Right lobe of liver (tissue), 6 donors: ENCODE measurements around the gene ARID5B. TPM values are rescaled to one million over a fixed set of nuclear protein-coding genes. Genes with fewer than 3 reads are reported as not detected.
A peak's percentile ranks its signal among the peaks of the same experiment; 100 is the strongest.

ENCODE experiments used
- ATAC-seq, 4 donors: fragments of 200-7000 bp; cut with Tn5 transposase; one replicate each; pipeline ENCODE4 v1.9.1; 2020; ENCODE audit warnings: mild to moderate bottlenecking in 4 of 4, moderate library complexity in 4 of 4
- DNase-seq, 3 donors: peaks; one replicate each; pipeline ENCODE4 v3.0.0-alpha.2; 2020
- H3K27ac ChIP-seq, 3 donors: fragments of 200-600 bp; one replicate each; pipeline ENCODE4 v1.8.0; 2022
- H3K27me3 ChIP-seq, 2 donors: fragments of 200-600 bp; one replicate each; pipeline ENCODE4 v1.8.0; 2022
- H3K36me3 ChIP-seq, 4 donors: fragments of 200-600 bp; sonication (generic) in 1 of 4; one replicate each; pipeline versions ENCODE4 v1.5.1 to v1.8.0; 2017 to 2022; ENCODE audit warnings: control low read depth in 1 of 4
- H3K4me1 ChIP-seq, 4 donors: fragments of 200-600 bp; sonication (generic) in 1 of 4; one replicate each; pipeline versions ENCODE4 v1.5.1 to v1.8.0; 2017 to 2022; ENCODE audit warnings: control low read depth in 1 of 4
- H3K4me3 ChIP-seq, 3 donors: fragments of 200-600 bp; one replicate each; pipeline ENCODE4 v1.8.0; 2022
- H3K9me3 ChIP-seq, 4 donors: fragments of 200-600 bp; sonication (generic) in 1 of 4; one replicate each; pipeline versions ENCODE4 v1.5.1 to v1.8.0; 2017 to 2022; ENCODE audit warnings: control low read depth in 1 of 4
- POLR2A ChIP-seq: fragments of 450-650 bp; IDR thresholded peaks from one replicate; pipeline ENCODE4 v1.6.1; 2017; ENCODE audit warnings: antibody characterized with exemption, mild to moderate bottlenecking
- WGBS: methylation state at CpG from one replicate; pipeline ENCODE4 v1.1.6; 2018; ENCODE audit warnings: low coverage, low lambda C conversion rate; ENCODE audit not compliant: insufficient coverage; ENCODE audit errors: missing lambda C conversion rate; 5-methylcytosine and 5-hydroxymethylcytosine counted together
- intact Hi-C, 2 donors: fragments of 100-400 bp; cut with DNase I; formaldehyde crosslinking; loops; one replicate each; pipeline versions ENCODE4 v1.11.2 to v1.14.1; 2022
- total RNA-seq, 6 experiments: library from RNA; depleted of rRNA in 2 of 6; stranded (reverse); fragments of >200 nt in 2 of 6; fragmentation: NEBNext Ultra II Directional in 3 of 6; extraction: Animal tissue kit (Norgen Biotek cat#: 25700) in 3 of 6; gene quantifications; one replicate each; pipeline versions ENCODE4 v1.1.0 to v1.2.4, GENCODE V29; 2016 to 2023
- TF ChIP-seq, protein P1 (sequence below), 4 donors: fragments of 200-600 bp in 3 of 4; fragments of 450-650 bp in 1 of 4; IDR thresholded peaks; one replicate each; pipeline versions ENCODE4 v1.5.1 to v1.8.0; 2016 to 2022; ENCODE audit warnings: antibody characterized with exemption in 4 of 4, mild to moderate bottlenecking in 2 of 4
- donor health status: DM: no; HTN: yes; CAD: no.
- donor health status: DM: no; HTN: no; CAD: no.
- donor health status: DM: no; HTN: no; CAD: no.
- donor health status: DM: no; HTN: yes; CAD: no.
- donor health status: DM: no; HTN: yes; CAD: no.

Gene ARID5B
- total RNA-seq, 6 experiments from 2014 or later: 2.7 to 10.5 (median 5.3) TPM

DNA sequence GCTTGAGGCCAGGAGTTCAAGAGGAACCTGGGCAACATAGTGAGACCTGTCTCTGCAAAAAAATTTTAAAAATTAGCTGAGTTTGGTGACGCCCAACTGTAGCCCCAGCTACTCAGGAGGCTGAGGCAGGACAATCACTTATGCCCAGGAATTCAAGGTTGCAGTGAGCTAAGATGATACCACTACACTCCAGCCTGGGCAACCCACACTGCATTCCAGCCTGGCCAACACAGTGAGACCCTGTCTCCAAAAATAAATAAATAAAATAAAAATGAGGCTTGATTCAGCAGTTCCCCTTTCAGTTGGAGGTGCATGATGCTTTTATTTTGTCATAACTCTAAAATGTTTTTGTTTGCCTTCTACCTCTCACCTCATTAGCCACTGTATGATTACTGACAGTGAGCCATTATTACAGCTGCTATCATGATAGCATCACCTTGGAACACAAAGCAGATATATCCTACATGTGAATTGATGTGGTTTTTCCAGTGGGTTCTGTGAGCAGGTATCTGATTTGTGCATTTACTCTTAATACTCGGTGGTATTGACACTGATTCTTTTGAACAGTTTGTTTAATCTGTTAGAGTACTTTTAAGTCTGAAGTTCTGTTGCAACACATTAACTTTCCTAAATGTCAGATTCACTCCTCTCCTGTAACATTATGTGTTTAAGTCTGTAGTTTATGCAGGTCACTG, 49.1 kb downstream of the ARID5B start:
- peak; percentile 80 to 92 (median 85) for ATAC-seq
- TF ChIP-seq POLR2A: no peak
- TF ChIP-seq, protein P1, sequence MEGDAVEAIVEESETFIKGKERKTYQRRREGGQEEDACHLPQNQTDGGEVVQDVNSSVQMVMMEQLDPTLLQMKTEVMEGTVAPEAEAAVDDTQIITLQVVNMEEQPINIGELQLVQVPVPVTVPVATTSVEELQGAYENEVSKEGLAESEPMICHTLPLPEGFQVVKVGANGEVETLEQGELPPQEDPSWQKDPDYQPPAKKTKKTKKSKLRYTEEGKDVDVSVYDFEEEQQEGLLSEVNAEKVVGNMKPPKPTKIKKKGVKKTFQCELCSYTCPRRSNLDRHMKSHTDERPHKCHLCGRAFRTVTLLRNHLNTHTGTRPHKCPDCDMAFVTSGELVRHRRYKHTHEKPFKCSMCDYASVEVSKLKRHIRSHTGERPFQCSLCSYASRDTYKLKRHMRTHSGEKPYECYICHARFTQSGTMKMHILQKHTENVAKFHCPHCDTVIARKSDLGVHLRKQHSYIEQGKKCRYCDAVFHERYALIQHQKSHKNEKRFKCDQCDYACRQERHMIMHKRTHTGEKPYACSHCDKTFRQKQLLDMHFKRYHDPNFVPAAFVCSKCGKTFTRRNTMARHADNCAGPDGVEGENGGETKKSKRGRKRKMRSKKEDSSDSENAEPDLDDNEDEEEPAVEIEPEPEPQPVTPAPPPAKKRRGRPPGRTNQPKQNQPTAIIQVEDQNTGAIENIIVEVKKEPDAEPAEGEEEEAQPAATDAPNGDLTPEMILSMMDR (IDR thresholded peaks at IDR 0.05): no peak
- intact Hi-C loops: no loop called here
- H3K4me3 ChIP-seq: no peak overlapping the region
- peak overlapping the region in 2 of 3 donors; percentile 17 to 27 for H3K27ac ChIP-seq
- no peak for DNase-seq
- WGBS: 61% methylated on average over 2 of the region's 2 CpGs
- H3K4me1 ChIP-seq: peaks cover 0 to 6% (median 4%) of the 10 kb centered on the region in 4 donors
- no peaks in the 10 kb centered on the region for H3K27me3 ChIP-seq
- H3K36me3 ChIP-seq: no peaks in the 10 kb centered on the region
- H3K9me3 ChIP-seq: no peaks in the 10 kb centered on the region

DNA sequence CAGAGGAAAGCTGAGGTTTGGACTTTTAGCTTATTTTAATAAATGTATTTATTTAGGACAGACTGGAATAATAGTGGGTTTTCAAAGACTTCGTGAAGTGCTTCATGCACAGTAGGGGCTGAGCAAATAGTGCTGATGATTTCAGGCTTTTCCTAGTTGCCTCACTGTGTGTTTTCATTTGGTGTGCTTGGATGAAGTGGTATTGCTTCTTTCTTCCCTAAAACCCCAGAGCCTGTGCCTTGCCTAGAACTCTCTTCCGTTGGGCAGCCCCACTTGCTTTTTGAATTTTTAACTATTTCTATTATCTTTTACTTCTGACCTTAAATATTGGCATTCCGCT, 49.6 kb downstream of the ARID5B start:
- Histone ChIP-seq H3K4me1 (peaks cover 0 to 6% (median 4%) of the 10 kb centered on the region in 4 donors), H3K36me3 (no peaks in the 10 kb centered on the region), H3K27me3 (no peaks in the 10 kb centered on the region), H3K4me3 (no peak overlapping the region), H3K27ac (peak overlapping the region in 2 of 3 donors; percentile 17 to 27), H3K9me3 (no peaks in the 10 kb centered on the region)
- WGBS: 63% methylated on average over 3 of the region's 3 CpGs
- DNase-seq (no peak), ATAC-seq (peak; percentile 36 to 68 (median 50))
- no peak for TF ChIP-seq POLR2A
- TF ChIP-seq, protein P1 (IDR thresholded peaks at IDR 0.05): no peak
- intact Hi-C loops: no loop called here

DNA sequence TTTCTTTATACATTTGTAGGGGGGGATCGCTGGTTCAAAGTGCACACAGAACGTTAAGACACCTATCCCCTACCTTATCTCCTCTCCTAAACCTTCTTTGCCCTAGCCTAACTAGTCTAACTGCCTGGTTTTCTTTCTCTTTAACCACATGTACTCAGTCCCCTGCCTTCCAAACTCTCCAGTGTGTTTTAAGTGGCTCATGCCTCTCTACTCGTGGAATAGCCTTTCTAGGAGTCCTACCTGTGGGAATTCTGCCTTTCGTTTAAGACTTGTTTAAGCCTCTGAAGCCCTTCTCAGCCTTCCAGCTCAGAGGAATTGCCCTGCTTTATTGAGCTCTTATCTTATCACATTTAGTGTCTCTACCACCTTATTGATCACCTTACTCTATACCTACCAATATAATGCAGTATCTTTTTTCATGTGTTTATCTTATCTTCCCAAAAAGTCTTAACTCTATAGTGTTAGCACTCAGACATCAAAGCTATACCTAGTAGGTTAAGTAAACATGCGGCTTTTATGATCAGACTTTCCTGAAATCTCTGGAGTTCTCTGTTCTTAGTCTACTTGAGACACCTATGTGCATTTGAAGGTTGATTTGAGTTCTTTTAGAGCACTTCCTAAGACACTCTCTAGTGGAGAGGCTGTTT, 50.7 kb downstream of the ARID5B start:
- no peak overlapping the region for H3K27ac ChIP-seq
- H3K36me3 ChIP-seq: no peaks in the 10 kb centered on the region
- ATAC-seq (no peak), DNase-seq (no peak)
- no peaks in the 10 kb centered on the region for H3K27me3 ChIP-seq
- intact Hi-C loops: no loop called here
- no peaks in the 10 kb centered on the region for H3K9me3 ChIP-seq
- no peak for TF ChIP-seq POLR2A
- TF ChIP-seq, protein P1 (IDR thresholded peaks at IDR 0.05): no peak
- 88% methylated on average over 5 of the region's 5 CpGs for WGBS
- peaks cover 0 to 6% (median 4%) of the 10 kb centered on the region in 4 donors for H3K4me1 ChIP-seq
- no peak overlapping the region for H3K4me3 ChIP-seq

DNA sequence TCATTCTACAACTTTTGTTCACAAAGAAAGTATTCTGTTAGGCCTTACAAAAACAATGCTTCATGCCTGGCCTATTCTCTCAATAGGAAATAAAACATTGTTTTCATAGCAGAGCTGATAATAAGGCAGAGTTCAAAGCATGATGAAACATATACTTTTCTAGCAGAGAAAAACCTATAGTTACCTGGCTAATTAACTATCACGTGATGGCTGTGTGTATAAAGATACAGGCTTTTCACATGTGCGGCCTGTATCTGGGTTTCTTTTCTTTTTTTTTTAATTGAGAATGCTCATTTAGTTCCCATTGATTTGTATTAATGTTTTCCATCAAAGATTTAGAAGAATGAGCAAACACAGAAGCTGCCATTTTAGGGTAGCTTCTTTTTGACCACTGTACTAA, 51.7 kb downstream of the ARID5B start:
- TF ChIP-seq, protein P1 (IDR thresholded peaks at IDR 0.05): no peak
- TF ChIP-seq POLR2A: no peak
- H3K27ac ChIP-seq: no peak overlapping the region

More for the DNA sequence above, 51.7 kb downstream of the ARID5B start:
- Histone ChIP-seq H3K36me3 (no peaks in the 10 kb centered on the region), H3K4me3 (no peak overlapping the region), H3K9me3 (no peaks in the 10 kb centered on the region), H3K27me3 (no peaks in the 10 kb centered on the region), H3K4me1 (peaks cover 0 to 6% (median 4%) of the 10 kb centered on the region in 4 donors)
- WGBS: 98% methylated on average over 2 of the region's 2 CpGs
- DNase-seq (no peak), ATAC-seq (no peak)
- intact Hi-C loops: no loop called here
